NCI-H146 treated with DMSO at 0.1 percent for 48 hours (cell line): Measurements from ENCODE around the gene CHRND.

Experiments used
- DNase-seq: peaks from one replicate; lab custom pipeline; 2025; ENCODE audit not compliant: unreplicated experiment; lab: John Stamatoyannopoulos, UW

The CHRND gene

GRCh38 chr2:232541195-232541960 is 15.4 kb downstream of the CHRND start:
- no peak for DNase-seq

- no peak for DNase-seq
Observed at GRCh38 chr2:232541961-232542714, 16.2 kb downstream of the CHRND start.

DNA sequence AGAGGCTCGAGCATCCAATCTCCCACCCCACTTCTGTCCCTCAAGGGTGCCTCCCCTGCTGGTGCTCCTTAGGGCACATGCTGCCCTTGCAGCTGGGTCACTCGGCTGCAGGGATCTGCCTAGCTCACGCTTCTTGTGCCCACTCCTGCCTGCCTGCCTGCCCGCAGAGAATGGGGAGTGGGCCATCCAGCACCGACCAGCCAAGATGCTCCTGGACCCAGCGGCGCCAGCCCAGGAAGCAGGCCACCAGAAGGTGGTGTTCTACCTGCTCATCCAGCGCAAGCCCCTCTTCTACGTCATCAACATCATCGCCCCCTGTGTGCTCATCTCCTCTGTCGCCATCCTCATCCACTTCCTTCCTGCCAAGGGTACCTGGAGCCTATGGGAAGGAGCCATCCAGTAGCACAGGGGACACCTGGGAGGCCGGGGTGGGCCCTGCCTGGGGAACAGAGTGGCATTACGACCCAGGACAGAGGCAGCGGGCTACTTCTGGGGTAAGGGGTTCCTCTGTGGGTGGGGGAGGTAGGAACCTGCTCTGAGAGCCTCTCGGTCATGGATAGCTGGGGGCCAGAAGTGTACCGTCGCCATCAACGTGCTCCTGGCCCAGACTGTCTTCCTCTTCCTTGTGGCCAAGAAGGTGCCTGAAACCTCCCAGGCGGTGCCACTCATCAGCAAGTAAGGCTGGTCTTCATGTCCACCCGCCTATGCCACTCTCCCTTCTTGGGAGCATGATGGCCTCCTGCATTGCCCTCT is 16.9 kb downstream of the CHRND start:
- no peak for DNase-seq

DNA sequence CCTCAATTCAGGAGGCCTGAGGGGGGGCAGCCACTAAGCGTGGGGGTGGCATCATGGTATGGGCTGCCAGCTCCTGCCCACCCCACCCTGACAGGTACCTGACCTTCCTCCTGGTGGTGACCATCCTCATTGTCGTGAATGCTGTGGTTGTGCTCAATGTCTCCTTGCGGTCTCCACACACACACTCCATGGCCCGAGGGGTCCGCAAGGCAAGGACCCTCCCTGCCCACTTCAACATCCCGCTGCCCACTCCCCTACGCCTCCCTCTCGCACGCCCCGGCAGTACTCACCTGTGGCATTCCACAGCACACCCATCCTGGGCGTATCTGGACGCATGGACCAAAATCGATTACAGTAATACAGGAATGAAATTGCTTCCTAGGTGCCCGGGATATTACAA is 17.5 kb downstream of the CHRND start:
- no peak for DNase-seq

- DNase-seq, result no peak
Observed at GRCh38 chr2:232543928-232544631, 18.1 kb downstream of the CHRND start.

DNA sequence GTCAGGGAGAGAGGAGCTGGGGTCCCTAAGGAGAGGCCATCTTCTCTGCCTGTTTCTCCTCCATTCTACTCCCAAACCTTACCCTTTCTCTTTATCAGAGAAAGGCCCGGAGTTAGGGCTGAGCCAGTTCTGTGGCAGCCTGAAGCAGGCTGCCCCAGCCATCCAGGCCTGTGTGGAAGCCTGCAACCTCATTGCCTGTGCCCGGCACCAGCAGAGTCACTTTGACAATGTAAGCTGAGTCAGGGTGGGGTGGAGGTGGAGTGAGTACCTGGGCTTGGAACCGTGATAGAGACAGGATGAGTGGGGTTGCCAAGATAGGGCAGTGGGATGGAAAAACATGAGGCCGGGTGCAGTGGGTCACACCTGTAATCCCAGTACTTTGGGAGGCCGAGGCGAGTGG is 18.7 kb downstream of the CHRND start:
- no peak for DNase-seq

DNA sequence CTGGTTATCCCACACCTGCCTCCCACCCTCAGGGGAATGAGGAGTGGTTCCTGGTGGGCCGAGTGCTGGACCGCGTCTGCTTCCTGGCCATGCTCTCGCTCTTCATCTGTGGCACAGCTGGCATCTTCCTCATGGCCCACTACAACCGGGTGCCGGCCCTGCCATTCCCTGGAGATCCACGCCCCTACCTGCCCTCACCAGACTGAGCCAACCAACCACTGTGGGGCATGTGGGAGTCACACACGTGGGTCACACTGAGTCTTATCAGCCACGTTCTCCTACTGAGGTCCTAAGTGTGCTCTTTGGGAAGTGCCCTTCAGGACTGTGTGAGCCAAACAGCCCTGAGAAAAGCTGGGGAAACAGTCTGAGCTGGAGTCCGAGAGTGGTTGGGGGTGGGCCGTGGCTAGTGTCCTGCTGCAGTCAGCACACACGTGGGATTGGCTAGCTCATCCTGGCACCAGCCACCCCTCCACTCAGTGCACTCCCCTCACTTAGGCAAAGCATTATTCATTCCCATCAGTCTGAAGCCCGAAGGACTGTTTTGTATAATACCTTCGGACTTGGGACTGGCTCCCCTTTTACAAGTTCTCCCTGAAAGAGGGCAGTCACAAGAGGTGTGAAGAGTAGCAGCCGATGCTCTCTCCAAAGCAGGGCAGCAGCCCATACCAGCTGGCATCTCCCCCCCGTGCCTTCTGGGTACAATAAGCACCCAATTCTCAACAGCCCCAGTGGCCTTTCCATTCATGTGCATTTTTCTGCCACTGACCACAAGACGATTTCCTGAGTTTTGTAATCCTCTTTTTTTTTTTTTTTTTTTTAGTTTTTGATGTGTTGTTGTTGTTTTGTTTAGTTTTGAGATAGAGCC is 19.8 kb downstream of the CHRND start:
- no peak for DNase-seq

- DNase-seq, result no peak
Observed at GRCh38 chr2:232547991-232548390, 22.0 kb downstream of the CHRND start.

DNA sequence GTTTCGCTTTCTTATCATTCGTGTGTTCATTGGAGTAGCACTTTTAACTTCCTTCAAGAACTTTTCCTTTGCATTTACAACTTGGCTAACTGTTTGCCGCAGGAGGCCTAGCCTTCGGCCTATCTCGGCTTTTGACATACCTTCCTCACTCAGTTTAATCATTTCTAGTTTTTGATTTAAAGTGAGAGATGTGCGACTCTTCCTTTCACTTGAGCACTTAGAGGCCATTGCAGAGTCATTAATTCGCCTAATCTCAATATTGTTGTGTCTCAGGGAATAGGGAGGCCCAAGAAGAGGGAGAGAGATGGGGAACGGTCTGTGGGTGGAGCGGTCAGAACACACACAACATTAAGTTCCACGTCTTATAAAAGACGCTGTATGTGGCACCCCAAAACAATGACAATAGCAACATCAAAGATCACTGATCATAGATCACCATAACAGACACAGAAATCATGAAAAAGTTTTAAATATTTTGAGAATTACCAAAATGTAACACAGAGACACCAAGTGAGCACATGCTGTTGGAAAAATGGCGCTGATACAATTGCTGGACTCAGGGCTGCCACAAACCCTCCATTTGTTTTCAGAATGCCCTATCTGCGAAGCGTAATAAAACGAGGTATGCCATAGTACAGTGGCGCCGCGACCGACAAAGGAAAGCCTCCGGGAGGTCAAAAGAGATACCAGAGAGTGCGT is 23.8 kb downstream of the CHRND start:
- DNase-seq, result no peak

- peak; percentile 60 for DNase-seq
Observed at GRCh38 chr2:232550354-232551249, 24.6 kb downstream of the CHRND start, which contains the start of the genes EIF4E2 and TIGD1. Gene EIF4E2 (plus strand): TSS chr2:232550689. CDS start chr2:232550725, 36 bp downstream. Gene TIGD1 (minus strand): TSS chr2:232550557. CDS start chr2:232549882, 675 bp downstream.

DNA sequence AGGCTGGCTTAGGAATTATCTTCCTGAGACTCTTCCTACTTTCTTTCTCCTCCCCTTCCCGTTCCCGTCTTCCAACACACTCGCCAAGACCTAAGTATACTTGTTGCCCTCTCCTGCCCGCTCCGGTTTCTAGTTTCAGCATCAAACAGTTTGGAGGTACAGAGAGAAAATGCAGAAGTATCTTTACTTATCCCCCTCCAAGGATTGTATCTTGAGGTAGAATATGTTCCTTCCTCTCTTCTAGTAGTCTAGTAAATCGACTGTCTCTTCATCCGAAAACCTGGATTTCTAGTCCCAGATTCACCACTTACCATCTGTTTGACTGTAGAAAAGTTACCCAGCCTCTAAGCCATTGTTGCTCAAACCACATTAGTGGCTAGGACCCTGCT is 25.3 kb downstream of the CHRND start:
- no peak for DNase-seq

DNA sequence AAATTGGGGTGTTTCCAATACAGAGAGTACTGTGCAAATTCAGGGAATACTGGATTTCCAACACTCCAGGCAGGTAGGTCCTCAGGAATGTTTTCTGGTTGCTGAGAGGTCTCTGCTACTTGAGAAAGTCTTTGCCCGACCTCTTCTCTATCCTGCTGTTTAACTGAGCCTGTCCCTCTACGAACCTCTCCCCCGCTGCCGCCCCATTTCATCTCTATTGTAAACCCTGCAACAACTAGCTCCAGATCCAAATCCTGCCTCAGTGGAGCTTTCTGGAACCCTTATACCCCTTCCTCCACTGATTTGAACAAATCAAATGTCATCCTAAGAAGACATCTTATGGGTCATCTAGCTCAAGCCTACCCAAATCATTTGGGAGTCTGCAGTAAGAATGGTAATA is 25.8 kb downstream of the CHRND start:
- DNase-seq, result no peak

DNA sequence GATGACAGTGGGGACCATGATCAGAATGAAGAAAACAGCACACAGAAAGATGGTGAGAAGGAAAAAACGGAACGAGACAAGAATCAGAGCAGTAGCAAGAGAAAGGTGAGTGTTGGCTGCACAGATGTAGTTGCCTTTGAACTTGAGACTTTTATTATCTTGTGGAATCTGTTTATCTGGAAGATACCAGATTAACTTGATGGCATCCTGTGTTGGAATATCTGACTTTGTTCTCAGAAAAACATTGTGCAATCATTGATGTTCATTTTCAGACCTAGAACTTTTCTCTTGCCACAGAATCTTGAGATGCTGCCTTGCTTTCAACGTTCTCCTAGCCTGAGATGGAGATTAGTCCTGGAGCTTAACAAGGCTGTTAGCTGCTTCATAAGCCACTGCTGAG is 30.5 kb downstream of the CHRND start:
- DNase-seq, result no peak

DNA sequence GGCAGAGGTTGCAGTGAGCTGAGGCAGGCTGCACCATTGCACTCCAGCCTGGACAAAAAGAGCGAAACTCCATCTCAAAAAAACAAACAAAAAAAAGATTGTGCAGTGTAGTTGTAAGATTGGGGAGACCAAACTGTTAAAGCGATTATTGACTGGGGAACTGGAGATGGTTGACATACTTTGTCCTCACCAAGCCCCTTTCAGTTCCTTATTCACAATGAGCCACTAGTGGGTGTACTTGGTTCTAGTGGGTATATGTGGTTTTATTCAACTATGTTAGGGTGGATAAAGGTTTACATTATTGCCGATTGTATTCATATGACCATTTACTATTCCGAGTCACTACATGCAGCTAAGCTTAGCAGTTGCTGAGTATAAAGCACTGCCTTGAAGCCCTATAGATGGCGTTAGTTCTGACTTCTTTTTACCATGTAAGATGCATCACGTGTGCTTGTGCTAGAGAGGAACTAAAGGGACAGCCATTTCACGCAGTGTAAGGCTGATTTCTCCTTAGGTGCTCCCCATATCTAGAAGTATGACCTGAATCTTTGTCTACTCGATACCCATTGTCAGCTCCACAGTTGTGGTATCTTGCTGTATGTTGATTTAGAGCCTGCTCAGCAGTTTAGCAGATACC is 36.7 kb downstream of the CHRND start:
- DNase-seq, result no peak

- DNase-seq, result no peak
Observed at GRCh38 chr2:232563580-232563979, 37.6 kb downstream of the CHRND start.

GRCh38 chr2:232567721-232568120 is 41.8 kb downstream of the CHRND start:
- no peak for DNase-seq

GRCh38 chr2:232568161-232568560 is 42.2 kb downstream of the CHRND start:
- no peak for DNase-seq

DNA sequence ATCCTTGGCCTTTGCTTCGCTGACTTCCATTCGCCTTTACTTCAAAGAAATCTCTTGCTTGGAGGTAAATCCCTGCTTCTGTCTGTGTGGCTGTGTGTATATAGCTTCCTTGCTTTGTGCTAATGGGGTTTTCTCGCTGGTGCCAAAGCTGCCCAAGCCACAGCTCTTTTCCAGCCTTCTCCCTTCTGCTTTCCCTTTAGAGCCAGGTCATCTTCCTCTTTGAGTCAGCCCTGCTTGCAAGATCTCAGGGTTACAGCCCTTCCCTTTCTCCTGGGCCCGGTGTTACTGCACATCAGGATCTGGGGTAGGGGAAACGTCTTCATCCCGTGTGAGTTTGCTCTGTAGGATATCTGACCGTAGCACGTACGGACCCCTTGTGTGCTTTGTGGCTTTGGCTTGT is 43.6 kb downstream of the CHRND start:
- no peak for DNase-seq
